HG03039 (cell line): Measurements from ENCODE around the gene OPRL1.

Experiments
- ATAC-seq: cut with Tn5 transposase; IDR thresholded peaks from one replicate; pipeline ENCODE4 v1.9.1; 2021; ENCODE audit warnings: mild to moderate bottlenecking, moderate library complexity; ENCODE audit not compliant: unreplicated experiment

Gene OPRL1

GRCh38 chr20:64070244-64070993 is 9.5 kb upstream of the OPRL1 start:
- no peak for ATAC-seq

DNA sequence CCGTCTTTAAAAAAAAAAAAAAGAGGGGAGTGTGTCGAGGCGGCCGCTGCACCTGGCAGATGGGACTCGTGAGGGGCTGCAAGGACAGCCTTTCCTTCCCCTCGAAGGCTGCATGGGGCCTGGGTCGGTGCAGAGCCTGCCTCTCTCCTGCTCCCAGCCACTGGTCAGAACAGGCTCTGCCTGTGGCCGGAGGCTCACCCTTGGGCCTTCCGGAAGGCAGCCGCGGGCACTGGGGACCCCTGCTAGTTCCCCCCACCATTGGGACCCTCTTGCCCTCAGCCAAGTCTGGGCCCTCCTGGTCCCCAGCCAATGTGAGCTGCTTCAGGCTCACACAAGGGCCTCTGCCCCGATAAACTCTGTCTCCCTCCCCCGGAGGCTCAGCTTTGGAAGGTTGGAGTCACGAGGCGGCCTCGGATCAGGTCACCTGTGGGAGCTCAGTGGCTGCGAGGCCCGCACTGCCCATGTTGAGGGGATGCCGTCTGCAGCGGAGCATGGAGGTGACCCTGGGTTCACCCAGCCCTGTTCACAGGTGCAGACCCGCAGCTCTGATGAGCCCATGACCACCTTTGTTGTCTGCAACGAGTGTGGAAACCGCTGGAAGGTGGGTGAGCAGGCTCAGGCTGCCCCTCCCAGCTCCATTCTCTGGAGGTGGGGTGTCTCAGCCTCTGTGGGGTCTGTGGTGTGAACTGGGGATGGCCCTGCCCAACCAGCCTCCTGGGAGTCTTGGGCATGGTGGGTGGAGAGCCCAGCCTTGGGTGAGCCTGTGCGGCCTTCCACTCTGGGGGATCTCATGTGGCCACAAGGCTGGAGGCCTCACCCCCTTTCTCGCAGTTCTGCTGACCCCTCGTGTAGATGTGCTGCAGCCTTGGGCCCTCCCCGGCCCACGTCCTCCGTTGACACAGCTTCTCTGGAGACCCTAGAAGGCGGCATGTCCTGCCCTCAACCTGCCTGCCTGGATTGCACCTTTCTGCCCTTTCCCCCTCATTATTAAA is 8.2 kb upstream of the OPRL1 start:
- no peak for ATAC-seq

GRCh38 chr20:64072498-64073063 is 7.3 kb upstream of the OPRL1 start:
- no peak for ATAC-seq

DNA sequence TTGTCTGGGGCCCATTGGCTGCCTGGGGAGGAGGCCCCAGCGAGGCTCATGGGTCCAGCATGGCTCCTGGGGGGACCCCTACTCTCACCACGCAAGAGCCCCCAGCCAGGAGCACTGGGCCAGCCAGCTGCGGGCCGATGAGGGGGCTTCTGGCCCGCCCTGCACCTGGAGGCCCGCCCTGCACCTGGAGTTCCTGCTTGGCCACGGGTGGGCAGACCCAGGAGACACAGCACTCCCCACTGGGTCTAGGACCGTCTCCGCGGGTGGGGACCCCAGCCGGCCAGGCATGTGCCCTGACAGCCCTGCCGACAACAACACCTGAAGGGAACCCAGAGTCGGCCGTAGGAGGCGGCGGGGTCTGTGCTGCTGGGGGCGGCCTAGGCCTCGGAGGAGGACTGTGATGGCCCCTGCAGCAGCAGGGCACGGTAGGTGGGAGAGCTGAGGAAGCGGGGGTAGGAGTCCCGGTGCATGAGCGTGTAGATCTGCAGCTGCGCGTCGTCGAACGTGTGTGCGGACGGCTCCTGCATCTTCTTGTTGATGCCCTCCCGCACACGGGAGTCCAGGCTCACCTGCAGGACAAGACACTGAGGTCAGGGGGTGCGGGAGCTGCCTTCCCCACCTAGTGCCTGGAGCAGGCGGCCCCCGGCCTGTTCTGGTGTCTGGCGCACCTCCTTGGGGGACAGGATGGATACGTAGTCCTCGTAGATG is 6.3 kb upstream of the OPRL1 start:
- ATAC-seq, result no peak

GRCh38 chr20:64074184-64074789 is 5.6 kb upstream of the OPRL1 start:
- ATAC-seq, result no peak

- no peak for ATAC-seq
These were observed 4.9 kb upstream of the OPRL1 start for GRCh38 chr20:64074963-64075362.

DNA sequence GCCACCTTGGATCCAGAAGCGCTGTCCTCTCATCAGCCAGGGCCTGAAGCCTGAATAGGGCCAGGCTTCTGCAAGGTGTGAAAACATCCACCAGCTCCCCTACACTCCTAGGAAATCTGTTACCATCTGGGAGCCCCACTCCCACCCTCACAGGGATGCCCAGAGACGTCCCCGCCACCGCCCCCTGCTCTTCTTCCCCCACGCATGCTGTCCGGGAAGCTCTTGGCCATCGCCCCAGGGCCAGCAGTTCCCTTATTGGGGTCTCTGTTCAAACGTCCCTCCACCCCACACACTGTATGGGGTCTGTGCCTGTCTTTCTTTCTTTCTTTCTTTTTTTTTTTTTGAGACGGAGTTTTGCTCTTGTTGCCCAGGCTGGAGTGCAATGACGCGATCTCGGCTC is 4.3 kb upstream of the OPRL1 start:
- ATAC-seq, result no peak

DNA sequence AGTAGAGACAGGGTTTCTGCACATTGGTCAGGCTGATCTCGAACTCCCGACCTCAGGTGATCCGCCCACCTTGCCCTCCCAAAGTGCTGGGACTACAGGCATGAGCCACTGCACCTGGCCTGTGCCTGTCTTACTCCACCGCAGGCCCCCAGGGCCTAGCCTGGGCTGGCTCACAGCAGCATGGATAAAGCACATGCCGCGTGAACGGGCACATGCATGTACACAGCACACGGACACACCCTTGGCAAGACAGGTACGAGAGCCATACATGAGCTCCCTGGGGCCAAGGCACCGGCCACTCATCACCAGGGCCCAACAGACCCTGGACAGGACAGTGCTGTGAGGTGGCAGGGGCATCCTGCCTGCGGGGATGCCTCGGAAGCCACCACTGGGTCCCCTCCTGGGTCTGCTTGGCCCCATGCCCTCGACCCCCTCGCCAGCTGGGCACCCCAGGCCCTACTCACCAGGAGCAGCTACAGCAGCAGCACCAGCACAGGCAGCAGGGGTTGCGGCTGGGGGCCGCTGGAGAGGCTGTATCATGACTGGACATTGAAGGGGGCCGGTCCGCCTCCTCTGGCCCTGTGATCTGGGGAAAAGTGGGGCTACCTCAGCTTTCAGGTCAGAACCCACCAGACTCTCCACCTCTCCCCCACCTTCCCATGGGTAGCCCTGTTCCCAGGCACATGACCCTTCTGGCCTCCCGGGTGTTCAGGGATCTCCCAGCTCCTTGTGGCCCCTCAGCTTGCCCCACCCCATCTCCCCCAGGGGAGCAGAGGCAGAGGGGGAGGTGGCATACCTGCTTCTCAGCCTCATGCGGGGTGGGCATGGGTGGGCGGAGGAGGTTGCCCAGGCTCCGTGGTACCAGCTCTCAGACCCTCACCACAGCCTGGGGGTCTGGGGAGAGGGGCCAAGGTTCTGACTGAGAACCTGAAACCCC is 3.6 kb upstream of the OPRL1 start:
- ATAC-seq, result no peak

GRCh38 chr20:64077094-64077493 is 2.8 kb upstream of the OPRL1 start:
- ATAC-seq, result no peak

DNA sequence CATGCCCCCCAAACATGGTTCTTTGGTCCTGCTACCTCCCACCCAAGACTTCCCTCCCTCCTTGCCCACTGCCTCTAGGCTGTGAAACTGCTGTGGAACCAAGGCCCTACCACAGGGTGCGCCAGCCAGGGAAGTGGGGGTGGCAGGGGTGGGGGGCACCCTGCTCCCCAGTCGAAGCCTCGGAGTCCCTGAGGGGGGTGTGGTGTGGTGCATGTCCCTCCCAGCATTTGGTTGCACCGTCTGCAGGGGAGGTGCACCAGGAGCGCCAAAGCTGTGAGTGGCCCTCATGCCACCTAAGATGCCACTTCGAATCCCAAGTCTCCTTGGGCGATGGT is 2.4 kb upstream of the OPRL1 start:
- ATAC-seq, result no peak

DNA sequence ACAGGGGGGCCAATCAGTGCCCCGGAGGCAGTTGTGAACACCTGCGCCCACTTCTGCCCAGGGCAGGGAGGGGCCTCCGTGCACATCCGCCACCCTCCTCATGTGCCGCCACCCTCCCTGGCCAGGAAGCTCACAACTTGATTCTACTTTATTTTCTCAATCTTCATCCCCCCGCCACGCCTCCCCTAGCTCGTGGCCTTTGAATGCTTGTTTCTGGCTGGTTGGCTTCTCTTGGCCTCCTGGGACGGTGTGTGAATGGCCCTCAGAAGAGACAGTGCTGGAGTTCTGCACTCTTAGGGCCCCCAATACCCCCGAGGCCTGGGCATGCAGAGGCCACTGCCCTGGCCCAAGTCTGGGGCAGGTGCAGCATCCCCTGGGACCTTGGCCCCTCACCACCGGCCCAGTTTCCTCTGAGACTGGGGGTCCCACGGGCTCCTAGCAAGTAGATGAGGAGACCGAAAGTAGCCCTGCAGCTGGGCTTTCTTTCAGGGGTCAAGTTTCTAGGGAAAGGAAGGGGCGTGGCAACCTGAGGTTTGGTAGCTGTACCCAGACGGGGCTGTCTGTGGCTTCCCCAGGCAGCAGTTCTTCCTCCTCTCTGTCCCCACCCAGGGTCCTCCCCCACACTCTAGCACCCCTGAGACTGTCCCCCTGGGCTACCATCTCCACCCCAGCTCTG is 1.9 kb upstream of the OPRL1 start:
- ATAC-seq, result no peak

GRCh38 chr20:64078934-64079272 is 979 bp upstream of the OPRL1 start:
- no peak for ATAC-seq

DNA sequence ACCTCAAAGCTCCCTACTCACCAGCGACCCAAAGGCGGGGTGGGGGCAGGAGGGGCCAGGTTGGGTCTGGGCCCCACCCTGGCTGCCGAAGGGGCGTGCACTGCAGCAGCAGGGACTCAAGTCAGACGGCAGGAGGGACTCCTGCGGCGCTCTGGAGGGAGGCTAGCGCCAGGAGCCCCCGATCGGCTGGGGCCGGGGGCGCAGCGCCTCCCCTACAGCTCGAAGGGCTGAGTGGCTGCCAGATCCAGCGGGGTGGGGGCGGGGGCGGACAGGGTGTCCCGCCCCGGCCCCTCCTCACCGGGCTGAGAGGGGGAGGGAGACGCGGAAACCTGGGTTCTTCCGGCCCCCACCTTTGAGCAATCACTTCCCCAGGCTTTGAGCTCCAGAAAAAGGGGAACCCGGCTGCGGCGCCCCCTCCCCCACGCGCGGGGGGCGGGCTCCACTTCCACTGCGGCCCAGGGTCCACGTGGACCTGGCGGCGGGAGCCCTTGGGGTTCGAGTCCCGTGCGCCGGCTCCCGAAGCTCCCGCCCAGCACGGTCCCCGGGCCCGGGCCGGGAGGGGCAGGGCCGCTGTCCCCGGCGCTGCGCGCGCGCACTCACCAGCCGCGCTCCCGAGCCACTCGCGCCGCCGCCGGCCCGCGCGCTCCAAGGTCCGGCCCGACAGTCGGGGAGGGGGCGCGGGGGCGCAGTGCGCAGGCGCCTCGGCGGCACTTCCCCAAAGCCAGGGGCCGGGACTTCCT is 439 bp upstream of the OPRL1 start, which contains the start of gene RGS19:
Gene RGS19, minus strand, starts transcription at position 246 of the 740 bp plus-strand sequence. CDS start 2,632 bp downstream, outside the sequence.
- peak; percentile 37 for ATAC-seq

- ATAC-seq, result no peak
These were observed 1.1 kb downstream of the OPRL1 start for GRCh38 chr20:64080813-64081623.

- no peak for ATAC-seq
These were observed 1.7 kb downstream of the OPRL1 start for GRCh38 chr20:64081624-64081964.

DNA sequence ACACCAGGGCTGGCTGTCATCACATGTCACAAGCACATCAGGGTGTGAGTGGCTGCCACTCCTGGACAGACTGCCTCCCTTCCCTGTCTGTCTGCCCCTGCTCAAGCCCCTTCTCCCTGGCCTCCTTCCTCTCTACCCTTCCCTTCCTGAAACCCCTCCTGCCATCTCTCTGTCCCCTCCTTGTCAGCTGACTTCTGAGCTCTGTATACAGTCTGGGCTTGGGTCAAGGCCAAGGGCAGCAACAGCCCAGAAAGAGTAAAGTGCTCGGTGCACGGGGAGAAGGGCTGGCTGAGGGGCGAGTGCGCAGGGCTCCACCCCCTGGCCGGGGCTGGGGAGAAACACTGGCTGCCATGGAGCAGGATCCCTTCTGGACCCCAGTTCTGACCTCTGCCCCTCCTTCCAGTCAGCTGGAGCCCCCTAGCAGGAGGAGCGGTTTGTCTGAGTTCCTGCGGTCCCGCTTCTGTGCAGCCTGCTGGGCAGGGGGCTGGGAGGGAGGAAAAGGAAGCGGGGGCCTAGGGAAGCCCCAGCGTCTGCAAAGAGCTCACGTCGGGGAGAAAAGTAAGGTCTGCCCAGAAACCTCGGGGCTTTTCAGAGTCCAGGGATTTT is 2.3 kb downstream of the OPRL1 start:
- ATAC-seq, result no peak

DNA sequence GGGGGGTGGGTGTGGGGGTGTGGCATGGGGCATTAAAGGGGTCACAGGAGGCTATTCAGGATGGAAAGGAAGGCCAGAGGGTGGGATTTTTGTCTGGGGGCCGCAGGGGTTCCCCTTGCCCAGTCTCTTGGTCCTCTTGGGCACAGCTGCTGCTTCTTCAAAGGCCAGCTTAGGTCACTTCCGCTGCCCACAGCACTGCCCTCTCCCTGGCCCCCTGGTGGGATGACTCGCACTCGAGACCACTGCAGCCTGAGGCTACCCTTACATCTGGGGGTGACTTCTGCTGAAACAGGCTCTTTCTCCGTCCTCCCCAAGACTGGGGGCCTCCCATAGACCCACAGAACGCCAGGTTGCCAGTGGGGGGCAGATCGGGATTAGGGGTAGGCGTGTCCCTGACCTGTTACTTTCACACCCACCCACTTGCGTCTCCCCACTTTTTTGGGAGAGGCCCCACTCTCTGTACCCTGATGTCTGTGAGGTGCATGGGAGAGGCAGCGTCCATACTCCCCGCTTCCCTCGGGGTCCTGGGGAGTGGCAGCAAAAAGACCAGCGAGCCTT is 3.0 kb downstream of the OPRL1 start:
- no peak for ATAC-seq
